Activated CD8-positive, alpha-beta memory T cell treated with anti-CD3 and anti-CD28 coated beads for 1 hour (primary cell): ENCODE results near the gene PRMT7.

Experiments used
- DNase-seq, 2 donors: peaks; one replicate each; pipeline ENCODE4 v3.0.0-alpha.2; 2020; ENCODE audit warnings: low read depth in 1 of 2; ENCODE audit errors: extremely low read depth in 1 of 2

The PRMT7 gene, protein sequence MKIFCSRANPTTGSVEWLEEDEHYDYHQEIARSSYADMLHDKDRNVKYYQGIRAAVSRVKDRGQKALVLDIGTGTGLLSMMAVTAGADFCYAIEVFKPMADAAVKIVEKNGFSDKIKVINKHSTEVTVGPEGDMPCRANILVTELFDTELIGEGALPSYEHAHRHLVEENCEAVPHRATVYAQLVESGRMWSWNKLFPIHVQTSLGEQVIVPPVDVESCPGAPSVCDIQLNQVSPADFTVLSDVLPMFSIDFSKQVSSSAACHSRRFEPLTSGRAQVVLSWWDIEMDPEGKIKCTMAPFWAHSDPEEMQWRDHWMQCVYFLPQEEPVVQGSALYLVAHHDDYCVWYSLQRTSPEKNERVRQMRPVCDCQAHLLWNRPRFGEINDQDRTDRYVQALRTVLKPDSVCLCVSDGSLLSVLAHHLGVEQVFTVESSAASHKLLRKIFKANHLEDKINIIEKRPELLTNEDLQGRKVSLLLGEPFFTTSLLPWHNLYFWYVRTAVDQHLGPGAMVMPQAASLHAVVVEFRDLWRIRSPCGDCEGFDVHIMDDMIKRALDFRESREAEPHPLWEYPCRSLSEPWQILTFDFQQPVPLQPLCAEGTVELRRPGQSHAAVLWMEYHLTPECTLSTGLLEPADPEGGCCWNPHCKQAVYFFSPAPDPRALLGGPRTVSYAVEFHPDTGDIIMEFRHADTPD

DNA sequence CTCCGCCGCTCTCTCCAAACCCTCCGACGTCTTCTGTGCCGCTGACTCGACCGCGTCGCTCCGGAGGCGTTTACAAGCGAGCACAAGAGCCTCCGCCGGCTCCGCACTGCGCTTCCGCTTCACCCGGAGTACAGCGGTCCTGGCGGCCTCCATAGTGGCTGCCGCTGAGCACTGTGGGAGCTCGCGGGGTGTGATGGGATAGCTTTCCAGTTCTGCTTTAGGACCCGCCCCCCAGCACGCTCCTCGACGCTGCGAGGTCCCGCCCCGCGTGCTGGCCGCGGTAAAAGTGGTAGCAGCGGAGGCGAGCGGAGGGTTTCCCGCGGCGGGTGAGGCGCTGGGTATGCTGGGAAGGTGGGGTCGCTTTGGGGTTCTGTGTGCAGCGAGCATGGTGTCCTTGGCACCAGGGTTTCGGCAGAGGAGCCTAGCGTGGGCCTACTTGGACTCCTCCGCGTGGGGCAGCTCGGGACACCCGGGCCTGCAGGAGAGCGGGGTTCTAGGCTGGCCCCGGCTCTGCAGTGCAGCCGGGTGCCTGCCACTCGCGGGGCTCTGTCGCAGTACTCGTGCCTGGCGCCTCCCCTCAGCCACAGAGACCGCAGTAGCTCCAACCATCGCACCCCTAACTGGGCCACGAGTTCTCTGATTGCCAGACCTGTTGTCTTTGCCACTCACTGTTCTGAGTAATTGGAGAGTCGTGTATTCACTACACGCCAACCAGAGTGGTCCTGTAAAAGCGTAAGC lies at the start of gene PRMT7, which contains the start of gene SLC7A6OS:
PRMT7 (plus strand) TSS at position 246 of the 738 bp plus-strand sequence. CDS start 4,961 bp downstream, outside the sequence.
SLC7A6OS (minus strand) TSS at position 173 of the 738 bp plus-strand sequence; CDS start at position 153, 20 bp downstream.
- peak; percentile 74 to 85 for DNase-seq

DNA sequence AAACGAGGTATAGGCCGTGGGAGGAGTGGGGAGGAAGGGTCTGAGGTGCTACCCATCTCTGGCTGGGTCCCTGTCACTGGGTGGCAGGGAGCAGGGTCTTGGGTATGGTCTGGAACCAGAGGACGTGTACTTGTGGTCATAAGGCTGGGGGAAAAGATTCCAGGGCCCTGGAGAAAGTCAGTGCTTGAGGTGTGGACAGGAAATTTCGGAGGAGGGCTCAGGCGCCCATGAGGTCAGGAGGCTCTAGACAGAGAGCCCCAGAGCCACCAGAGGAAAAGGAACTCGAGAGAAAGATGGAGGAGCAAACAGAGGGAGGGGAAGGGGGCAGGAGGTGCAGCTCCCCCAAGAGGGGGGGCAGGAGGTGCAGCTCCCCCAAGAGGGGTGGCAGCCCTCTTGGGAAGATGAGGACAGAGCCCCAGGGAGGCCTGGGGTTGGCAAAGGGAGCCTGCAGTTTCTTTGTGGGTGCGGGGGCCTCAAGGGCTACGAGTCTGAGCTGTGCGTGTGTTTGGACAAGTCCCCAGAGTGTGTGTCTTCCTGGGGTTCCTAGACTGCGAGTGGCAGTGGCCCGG lies 47.2 kb upstream of the PRMT7 start:
- DNase-seq: no peak

DNA sequence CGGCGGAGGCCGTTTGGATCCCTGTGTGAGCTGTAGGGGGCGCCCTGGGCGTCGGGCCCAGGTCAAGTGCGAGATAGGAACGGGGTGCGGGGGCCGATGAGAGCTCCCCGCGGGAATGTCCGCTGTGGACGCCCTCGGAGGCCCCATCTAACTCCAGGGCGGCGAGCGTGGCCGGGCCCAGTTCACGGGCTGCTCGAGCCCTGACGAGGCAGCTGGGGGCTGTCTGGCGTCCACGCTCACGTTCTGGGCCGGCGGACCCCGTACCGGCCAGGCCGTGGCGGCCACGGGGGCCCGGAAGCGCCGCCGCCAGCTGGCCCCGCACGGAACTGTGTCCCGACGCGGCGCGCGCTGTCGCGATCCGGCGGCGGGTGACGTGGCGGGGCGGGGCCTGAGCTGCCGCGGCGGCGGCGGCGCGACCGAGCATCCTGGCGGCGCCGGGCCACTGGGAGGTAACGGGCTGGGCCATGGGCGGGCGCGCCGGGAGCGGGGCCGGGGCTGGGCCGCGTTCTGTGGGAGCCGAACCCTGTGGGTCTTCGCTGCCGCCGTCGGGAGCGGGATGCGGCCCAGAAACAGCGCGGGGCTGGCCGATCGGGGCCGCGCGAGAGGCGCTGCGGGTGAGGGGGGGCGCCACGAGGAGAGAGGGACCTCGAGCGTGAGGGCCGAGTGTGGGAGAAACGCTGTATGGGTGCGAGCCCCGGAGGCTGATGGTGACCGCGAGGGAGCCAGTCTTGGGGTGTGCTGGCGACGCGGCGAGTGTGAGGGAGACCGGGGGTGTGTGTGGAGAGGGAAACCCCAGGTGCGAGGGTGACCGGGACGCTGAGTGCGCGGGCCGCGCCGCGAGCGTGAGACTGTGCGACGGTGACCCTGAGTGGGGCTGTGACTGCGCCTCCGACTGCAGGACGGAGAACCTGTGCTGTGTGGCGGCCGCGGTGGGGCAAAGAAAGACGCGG lies 46.4 kb upstream of the PRMT7 start, which contains the start of gene SLC7A6:
SLC7A6 (plus strand) TSS at position 399 of the 950 bp plus-strand sequence. CDS start 10,201 bp downstream, outside the sequence.
- DNase-seq: peak in 1 of 2 donors; percentile 74

DNA sequence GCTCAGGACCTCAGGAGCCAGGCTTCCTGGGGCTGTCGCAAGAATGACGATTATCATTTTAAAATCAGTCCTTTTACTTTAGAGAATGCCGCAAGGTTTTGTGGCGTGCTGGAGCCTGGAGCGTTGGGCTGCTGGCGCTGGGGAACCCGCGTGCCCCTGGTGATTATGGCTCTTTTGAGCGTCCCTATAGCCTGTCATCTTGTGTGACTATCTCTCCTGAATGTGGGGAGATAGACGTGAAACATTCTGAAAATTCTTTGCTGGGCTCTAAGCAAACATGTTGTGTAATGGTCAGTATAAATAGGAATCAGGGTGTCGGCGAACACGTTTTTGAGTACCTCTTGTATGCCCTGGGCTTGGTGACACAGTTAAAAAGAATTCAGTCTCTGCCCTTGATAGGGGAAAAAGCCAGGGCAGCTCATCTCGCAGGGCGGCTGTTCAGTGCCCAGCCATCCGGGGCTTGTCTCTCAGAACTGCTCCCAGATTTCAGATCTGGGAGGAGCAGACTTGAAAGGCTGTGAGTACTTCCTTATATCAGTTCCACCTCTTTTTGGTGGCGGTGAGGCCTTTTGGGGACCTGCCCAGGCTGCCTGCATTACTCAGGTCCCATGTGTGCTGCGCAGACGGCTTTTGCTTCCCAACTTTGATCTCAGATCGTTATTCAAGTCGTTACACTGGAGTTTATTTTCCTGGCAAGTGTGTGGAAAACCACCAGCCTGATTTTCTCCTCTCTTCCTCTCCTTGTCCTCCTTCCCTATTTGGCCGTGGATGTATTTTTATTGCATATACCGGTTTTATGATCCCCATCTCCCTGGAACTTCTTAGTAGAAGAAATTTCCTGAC lies 45.5 kb upstream of the PRMT7 start:
- DNase-seq: no peak

DNA sequence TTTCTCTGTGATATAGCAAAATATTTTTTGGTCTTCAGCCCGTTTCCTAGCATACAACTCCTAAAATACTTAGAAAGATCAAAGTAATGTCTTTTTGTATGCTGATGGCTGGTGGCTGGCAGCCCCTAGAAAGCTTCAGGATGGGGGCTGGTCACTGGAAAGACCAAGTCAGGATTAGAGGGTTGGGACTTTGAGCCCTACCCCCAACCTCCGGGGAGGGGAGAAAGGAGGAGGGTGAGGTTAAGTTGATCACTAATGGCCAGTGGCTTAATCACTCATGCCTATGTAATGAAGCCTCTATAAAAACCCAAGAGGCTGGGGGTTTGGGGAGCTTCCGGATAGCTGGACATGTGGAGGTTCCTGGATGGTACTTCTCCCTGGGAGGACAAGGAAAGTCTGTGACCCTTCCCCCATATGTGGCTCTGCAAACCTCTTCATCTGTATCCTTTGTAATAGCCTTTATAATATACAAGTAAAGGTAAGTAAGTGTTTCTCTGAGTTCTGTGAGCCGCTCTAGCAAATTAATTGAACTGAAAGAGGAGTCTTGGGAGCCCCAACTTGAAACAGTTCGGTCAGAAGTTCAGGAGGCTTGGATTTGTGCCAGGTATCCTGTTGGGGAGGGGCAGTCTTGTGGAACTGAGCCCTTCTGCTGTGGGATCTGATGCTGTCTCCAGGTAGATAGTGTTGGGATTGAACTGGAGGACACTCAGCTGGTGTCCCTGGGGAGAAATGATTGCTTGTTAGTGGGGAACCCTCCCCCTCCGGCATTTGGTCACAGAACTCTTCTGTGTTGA lies 43.0 kb upstream of the PRMT7 start:
- no peak for DNase-seq

DNA sequence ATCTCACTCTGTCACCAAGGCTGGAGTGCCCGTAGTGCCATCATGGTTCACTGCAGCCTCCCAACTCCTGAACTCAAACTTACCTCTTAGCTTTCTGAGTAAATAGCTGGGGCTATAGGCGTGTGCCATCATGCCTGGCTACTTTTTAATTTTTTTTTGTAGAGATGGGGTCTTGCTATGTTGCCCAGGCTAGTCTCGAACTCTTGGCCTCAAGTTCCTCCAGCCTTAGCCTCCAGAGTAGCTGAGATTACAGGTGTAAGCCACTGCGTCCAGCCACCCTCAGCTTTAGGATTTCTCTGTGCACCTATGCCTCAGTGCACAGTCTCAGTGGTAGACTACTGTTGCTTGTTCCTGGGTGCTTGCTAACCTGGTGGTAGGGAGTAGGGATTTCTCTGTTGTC lies 41.0 kb upstream of the PRMT7 start:
- DNase-seq: no peak

DNA sequence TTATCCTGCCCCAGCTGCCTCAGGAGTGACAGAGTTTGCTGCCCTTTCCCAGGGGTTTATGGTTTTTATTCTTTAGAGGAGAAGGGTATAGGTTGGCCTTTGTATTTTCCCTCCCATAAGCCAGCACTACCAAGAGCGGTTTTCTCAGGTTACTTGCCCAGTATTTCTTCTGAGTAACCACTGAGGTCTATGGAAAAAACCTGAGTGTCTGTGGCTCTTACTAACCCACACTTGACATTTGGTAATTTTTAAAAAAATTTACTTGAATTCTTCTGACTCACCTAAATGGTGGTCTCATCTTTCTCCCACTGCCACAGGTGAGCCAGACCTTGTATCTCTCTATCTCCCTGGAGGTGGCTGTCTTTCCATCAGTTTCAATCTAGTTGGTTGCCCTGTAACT lies 40.5 kb upstream of the PRMT7 start:
- no peak for DNase-seq

DNA sequence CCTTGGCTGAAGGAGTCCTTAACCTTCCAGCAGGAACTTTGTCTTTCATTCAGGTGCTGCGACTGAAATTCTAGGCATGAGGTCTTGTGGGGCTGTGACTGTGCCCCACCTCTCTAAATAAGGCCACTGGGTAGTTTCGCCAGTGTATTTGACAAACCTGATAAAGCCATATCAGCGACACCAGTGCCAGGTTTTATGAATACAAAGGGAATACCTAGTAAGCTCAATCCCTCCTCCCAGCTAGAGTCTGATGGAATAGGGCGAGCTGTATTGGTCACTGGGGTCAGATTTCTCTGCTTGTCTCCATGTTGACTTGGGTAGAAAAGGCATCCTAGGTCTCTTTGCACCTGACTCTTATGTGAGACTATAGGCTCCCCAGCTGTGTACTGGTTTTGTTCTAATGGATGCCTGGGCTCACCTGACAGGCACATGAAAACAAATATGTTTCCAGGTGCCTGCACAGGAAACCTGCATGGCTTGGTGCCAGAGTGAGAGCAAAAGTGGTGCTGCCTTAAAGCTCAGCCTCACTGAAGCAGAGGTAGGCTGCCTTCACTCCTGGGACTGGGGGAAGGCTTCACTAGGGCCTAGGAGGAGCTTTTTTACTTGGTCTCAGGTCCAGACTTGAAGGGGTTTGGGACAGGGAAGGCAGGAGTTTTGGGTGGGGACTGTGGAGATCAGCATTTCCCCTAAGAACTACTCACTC lies 38.2 kb upstream of the PRMT7 start:
- DNase-seq: peak in 1 of 2 donors; percentile 39

DNA sequence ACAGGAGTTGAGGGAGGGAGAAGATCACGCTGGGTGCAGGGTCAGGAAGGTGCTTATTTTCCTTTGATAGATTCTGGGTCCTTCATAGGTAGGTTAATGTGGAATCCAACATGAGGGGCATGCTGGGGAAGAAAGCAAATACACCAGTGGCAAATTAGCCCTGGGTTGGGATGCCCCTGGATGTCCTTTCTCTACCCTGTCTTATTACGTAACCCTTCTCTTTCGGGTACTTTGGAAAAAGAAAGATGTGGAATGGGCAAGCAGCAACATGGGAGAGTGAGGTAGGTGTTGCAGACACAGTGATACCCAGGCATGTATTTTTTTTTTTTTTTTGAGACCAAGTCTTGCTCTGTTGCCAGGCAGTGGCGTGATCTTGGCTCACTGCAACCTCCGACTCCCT lies 37.4 kb upstream of the PRMT7 start:
- no peak for DNase-seq

DNA sequence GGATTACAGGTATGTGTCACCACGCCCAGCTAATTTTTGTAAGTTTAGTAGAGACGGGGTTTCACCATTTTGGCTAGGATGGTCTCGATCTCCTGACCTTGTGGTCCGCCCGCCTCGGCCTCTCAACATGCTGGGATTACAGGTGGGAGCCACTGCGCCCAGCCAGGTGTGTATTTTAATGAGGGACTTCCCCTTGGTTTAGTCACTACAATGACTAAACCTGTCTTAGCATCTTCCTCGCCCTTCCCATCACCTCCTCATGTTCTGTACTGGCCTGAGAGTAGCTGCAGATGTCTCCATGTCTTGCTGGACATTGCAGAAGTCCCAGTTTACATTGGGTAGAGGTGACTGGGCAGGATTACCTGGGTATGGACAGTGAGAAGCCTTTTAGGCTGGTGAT lies 36.9 kb upstream of the PRMT7 start:
- DNase-seq: no peak

DNA sequence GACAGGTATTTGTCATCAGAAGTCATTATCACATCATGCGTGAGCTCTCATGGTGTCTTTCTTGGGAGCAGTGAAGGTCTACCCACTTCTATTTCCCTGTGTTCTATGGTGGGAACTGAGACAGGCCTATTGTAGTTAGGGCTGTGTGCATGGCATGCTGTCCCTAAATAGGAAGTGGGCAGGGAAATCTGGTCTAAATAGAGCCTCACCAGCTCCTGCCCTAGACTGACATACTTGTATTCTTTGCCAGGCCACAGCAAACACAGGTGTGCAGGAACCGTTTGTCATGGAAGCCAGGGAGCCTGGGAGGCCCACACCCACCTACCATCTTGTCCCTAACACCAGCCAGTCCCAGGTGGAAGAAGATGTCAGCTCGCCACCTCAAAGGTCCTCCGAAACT lies 36.4 kb upstream of the PRMT7 start:
- DNase-seq: no peak

DNA sequence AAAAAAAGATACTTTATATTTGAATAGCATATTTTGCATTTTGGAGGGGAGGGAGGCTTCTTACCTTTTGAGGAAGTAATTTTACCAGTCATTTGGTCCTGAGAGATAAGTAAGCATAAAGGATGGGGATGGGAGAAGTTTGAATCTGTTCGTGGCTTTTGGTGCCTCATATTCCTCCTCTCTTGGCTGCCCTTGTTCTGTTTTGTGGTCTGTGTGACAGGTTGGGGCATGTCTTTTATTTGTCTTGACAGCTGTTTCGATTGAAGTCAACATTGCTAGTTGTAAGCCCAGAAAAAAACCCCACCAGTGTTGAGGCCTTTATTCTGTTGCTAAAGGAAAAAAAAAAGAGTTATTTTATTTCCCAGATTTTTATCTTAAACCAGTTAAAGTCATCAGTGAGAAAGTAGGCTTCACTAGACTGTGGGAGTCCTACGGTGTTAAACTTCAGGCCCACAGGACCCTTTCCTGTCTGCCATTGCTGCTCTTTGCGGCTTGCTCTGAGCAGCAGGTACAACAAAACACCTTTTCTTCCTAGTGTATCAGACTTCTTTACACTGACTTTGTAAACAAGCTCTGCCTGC lies 35.1 kb upstream of the PRMT7 start:
- DNase-seq: no peak

DNA sequence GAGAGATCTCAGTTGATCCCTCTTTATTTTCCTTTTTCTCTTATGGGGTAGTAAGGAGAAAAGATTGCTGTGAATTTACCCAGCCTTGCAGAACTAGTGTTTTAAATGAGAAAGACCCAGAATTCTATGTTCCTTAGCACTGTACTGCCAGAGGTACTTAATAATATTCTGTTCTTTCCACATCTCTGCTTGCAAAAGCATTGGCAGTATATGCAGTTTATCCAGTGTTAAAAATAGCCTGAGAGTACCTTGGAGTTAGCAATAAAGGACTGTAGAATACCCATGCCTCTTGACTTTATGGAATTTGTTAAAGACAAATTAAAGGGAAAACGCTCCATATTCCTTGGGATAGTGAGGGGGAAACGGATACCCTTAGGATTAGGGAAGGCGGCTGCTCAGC lies 34.6 kb upstream of the PRMT7 start:
- no peak for DNase-seq

DNA sequence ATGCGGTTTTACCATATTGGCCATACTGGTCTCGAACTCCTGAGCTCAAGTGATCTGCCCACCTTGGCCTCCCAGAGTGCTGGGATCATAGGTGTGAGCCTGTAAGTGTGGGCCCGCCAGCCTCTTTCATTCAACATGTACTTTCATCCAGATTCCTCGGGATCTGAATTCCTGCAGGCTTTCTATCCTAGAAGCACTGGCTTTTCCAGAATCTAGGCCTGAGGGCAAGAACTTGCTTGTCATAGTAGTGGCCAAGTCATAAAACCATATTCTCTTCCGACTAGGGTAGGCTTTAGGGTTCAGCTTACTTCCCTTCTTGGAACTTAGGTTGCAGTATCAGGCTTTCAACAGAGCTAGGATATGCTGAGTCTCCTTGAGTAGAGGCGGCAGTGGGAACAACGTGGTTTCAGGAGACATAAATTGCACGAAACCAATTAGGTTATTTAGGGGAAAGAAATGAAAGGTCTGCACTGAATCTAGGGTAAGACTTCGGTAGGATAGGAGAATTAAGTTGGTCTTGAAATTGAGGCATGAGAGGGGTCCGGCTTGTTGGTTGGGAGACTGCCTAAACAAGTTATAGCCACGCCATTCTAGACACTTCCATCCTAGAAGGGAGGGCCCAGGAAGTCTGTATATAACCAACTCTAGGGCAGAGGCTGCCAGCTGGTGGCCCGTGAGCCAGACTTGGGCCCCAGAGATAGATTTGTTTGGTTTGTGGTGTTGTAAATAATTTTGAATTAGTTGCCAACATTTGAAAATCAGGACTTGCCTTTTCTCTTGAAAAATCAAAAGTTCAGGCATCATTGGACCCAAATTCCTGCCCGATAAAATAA lies 30.9 kb upstream of the PRMT7 start:
- no peak for DNase-seq

DNA sequence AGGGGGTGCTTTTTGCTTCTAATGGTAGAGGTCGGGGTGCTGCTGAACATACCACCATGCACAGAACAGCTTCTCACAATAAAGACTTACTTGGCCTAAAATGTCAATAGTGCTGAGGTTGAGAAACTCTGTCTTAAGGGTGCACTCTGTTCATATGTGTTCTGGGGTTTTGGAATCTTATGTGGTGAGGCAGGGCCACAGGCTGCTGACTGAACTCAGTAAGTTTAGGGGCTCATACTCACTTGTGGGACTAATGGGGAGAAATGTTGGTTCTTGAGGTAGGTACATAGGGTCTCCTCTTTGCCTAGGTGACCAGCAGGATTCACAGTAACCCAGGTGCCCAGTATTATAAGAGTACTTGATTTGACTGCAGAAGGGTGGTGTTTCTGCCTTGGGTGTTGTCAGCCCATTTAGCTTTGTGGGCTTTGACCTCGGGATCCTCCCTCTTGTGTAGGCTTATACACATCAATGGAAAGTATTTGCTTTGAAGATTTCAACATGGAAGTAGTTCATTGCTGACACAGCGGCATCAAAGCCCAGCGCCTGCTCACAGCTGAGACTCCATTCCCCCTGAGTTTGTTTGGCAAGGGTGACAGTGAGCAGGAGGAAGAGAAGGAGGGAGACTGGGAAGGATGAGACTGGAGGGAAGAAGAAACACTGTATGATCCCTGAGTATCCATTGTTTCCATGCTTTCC lies 29.3 kb upstream of the PRMT7 start:
- DNase-seq: no peak

DNA sequence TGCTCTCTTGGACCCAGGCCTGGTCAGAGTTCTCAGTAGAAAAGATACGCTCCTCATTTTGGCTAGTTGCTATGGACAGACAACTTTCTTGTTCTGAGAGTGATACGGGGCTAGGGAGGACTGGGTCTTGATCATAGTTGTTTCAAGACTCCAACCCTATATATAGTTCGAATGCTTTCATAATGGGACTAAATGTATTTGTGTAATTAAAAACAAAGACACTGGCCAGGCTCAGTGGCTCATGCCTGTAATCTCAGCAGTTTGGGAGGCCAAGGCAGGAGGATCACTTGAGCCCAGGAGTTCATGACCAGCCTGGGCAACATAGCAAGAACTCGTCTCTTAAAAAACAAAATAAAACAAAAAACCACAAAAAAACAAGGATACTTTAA lies 28.8 kb upstream of the PRMT7 start:
- no peak for DNase-seq
